ENCODE results near the gene MAP3K12.
"Not testable (repeated sequence)": the region's sequence is repeated elsewhere in the genome, so short reads cannot be mapped to it uniquely, and the experiment has no call there.

The MAP3K12 gene

GRCh38 chr12:53435326-53435725 lies 63.9 kb downstream of the MAP3K12 start:
- not testable (repeated sequence) for DNase-seq (ENCODE audit: low spot score)

DNA sequence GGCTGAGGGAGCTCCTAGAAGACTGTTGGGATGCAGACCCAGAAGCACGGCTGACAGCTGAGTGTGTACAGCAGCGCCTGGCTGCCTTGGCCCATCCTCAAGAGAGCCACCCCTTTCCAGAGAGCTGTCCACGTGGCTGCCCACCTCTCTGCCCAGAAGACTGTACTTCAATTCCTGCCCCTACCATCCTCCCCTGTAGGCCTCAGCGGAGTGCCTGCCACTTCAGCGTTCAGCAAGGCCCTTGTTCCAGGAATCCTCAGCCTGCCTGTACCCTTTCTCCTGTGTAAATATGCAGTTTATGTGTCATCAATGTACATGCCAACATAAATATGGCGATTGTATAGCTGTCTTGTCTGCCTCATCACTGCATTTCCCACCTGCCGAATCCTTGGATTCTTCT lies 68.1 kb downstream of the MAP3K12 start:
- DNase-seq (ENCODE audit: low spot score) = no peak

GRCh38 chr12:53430116-53430515 lies 69.1 kb downstream of the MAP3K12 start:
- no peak for DNase-seq (ENCODE audit: low spot score)

Measured in activated CD4-positive, alpha-beta T cell treated with anti-CD3 and anti-CD28 coated beads, Interleukin-2, Interleukin-4, amounts not matched to agents 100 ng/mL and 50 ng/mL, durations not matched to agents 16 hours and 8 hours (primary cell).